MM.1S (cell line): ENCODE results near the gene TKT.

Experiments used
- CTCF ChIP-seq: fragments of 300-600 bp; sonication (generic); IDR thresholded peaks from 2 replicates; pipeline ENCODE4 v1.5.1; 2016; ENCODE audit warnings: antibody characterized with exemption, low read length, mixed read lengths
- EZH2 ChIP-seq: fragments of 300-600 bp; sonication (generic); optimal IDR thresholded peaks from 2 replicates; pipeline ENCODE3; 2017; ENCODE audit warnings: low read depth, mild to moderate bottlenecking, antibody characterized with exemption, low read length, mixed read lengths
- EZH2phosphoT487 ChIP-seq: fragments of 300-600 bp; sonication (generic); IDR thresholded peaks from 2 replicates; pipeline ENCODE4 v1.6.1; 2018; ENCODE audit warnings: antibody characterized with exemption, low read length

GRCh38 chr3:53250453-53250852 lies 5.4 kb downstream of the TKT start:
- TF ChIP-seq EZH2phosphoT487 (no peak), EZH2 (no peak), CTCF (no peak)
